ENCODE data around the gene TIPARP. TPM values are rescaled to one million over a fixed set of nuclear protein-coding genes. Genes with fewer than 3 reads are reported as not detected.

The TIPARP gene
- total and polyA plus RNA-seq, 2 of the 13 experiments (the other 11 are each of a cell fraction or from before 2014, with no cell fraction given), result 7.3 to 19.7 TPM

DNA sequence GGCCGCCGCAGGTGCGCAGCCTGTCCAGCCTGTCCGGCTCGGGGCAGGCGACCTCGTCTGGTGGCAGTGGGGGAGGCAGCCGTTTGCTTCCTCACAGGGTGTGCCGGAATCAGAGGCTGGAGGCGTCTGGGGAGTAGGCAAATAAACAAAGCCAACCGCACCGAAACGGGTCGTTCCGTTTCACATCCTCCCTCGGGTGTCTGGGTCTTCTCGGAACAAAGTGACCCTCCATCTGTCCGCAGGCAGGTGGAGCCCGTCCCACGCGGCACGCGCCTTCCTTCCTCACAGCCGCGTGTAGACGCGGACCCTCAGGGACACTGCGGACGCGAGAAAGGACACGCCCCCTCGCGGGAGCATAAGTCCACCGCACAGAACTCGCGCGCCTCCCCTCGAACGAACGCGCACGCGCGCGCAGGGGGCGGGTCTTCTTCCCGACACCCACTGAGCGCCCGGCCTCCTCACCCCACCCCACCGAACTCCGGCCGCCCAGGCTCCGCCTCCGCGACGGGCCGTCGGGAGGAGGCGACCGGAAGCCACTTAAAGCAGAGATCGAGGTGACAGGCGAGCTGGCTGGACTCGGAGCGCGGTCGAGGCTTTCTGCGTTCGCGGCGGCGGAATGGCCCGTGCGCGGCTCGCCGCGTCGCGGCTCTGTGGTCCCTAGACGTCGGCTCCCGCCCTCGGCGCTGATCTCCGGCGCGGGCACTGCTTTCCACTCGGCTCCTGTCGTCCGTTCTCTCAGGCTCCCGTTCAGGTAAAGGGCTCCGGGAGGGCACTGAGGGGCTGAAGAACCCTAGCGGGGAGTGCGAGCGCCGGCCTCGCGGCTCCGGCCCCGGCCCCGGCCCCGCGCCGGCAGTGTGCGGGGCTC is at the start of gene TIPARP (continued):
- TF ChIP-seq, protein P1, sequence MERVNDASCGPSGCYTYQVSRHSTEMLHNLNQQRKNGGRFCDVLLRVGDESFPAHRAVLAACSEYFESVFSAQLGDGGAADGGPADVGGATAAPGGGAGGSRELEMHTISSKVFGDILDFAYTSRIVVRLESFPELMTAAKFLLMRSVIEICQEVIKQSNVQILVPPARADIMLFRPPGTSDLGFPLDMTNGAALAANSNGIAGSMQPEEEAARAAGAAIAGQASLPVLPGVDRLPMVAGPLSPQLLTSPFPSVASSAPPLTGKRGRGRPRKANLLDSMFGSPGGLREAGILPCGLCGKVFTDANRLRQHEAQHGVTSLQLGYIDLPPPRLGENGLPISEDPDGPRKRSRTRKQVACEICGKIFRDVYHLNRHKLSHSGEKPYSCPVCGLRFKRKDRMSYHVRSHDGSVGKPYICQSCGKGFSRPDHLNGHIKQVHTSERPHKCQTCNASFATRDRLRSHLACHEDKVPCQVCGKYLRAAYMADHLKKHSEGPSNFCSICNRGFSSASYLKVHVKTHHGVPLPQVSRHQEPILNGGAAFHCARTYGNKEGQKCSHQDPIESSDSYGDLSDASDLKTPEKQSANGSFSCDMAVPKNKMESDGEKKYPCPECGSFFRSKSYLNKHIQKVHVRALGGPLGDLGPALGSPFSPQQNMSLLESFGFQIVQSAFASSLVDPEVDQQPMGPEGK (CRISPR knock-in tag; IDR thresholded peaks at IDR 0.05), result peak; percentile 27; the same call in 1 of the 2 replicates
- TF ChIP-seq GATAD1 (CRISPR knock-in tag; IDR thresholded peaks at IDR 0.05) (peak; percentile 72), ISX (CRISPR knock-in tag; conservative IDR thresholded peaks at IDR 0.05) (no peak), RFX3 (CRISPR knock-in tag; IDR thresholded peaks at IDR 0.05) (no peak), SIN3A (IDR thresholded peaks at IDR 0.05; ENCODE audit: borderline replicate concordance, low read depth, low read length) (peak; percentile 77; the same call in 1 of the 2 replicates), MLXIP (CRISPR knock-in tag; IDR thresholded peaks at IDR 0.05; ENCODE audit: borderline replicate concordance) (no peak), ATF1 (CRISPR knock-in tag; IDR thresholded peaks at IDR 0.05) (no peak), JDP2 (CRISPR knock-in tag; IDR thresholded peaks at IDR 0.05; ENCODE audit: borderline replicate concordance) (peak; percentile 71; the same call in 1 of the 2 replicates), ZNF761 (CRISPR knock-in tag; conservative IDR thresholded peaks at IDR 0.05) (peak; percentile 97), ZNF616 (CRISPR knock-in tag; IDR thresholded peaks at IDR 0.05; ENCODE audit: low read depth) (0 out of 2 replicates have a peak, but pooled peaks have one; percentile 60), ERF (CRISPR knock-in tag; IDR thresholded peaks at IDR 0.05) (peak; percentile 61; the same call in 1 of the 2 replicates)
- TF ChIP-seq, protein P2, sequence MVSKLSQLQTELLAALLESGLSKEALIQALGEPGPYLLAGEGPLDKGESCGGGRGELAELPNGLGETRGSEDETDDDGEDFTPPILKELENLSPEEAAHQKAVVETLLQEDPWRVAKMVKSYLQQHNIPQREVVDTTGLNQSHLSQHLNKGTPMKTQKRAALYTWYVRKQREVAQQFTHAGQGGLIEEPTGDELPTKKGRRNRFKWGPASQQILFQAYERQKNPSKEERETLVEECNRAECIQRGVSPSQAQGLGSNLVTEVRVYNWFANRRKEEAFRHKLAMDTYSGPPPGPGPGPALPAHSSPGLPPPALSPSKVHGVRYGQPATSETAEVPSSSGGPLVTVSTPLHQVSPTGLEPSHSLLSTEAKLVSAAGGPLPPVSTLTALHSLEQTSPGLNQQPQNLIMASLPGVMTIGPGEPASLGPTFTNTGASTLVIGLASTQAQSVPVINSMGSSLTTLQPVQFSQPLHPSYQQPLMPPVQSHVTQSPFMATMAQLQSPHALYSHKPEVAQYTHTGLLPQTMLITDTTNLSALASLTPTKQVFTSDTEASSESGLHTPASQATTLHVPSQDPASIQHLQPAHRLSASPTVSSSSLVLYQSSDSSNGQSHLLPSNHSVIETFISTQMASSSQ (IDR thresholded peaks at IDR 0.05; ENCODE audit: low read depth), result no peak
- TF ChIP-seq, protein P2 (CRISPR knock-in tag; IDR thresholded peaks at IDR 0.05; ENCODE audit: borderline replicate concordance), result peak; percentile 80
- TF ChIP-seq, protein P3, sequence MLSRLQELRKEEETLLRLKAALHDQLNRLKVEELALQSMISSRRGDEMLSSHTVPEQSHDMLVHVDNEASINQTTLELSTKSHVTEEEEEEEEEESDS (CRISPR knock-in tag; IDR thresholded peaks at IDR 0.05; ENCODE audit: borderline replicate concordance), result 0 out of 2 replicates have a peak, but pooled peaks have one; percentile 4
